Central memory CD4-positive, alpha-beta T cell (primary cell): ENCODE results near the gene ZNF276.

Experiments
- DNase-seq: peaks from one replicate; pipeline ENCODE4 v3.0.0; 2022

The ZNF276 gene

GRCh38 chr16:89716916-89717687 is 4.2 kb upstream of the ZNF276 start:
- DNase-seq: no peak

GRCh38 chr16:89717688-89718505 is 3.4 kb upstream of the ZNF276 start:
- DNase-seq: no peak

GRCh38 chr16:89720551-89720812 is 855 bp upstream of the ZNF276 start:
- no peak for DNase-seq

GRCh38 chr16:89721546-89722391 is 432 bp downstream of the ZNF276 start:
- DNase-seq: peak; percentile 93

GRCh38 chr16:89722392-89723278 is 1.3 kb downstream of the ZNF276 start:
- peak; percentile 80 for DNase-seq

GRCh38 chr16:89723279-89724250 is 2.2 kb downstream of the ZNF276 start:
- DNase-seq: peak; percentile 92

- no peak for DNase-seq
Observed at GRCh38 chr16:89727406-89728120, 6.2 kb downstream of the ZNF276 start.

- DNase-seq: no peak
Observed at GRCh38 chr16:89729293-89729692, 8.0 kb downstream of the ZNF276 start.

GRCh38 chr16:89729863-89730593 is 8.7 kb downstream of the ZNF276 start:
- no peak for DNase-seq

- no peak for DNase-seq
Observed at GRCh38 chr16:89730610-89731234, 9.4 kb downstream of the ZNF276 start.

GRCh38 chr16:89732142-89732917 is 11.0 kb downstream of the ZNF276 start:
- no peak for DNase-seq

- no peak for DNase-seq
Observed at GRCh38 chr16:89732918-89733242, 11.5 kb downstream of the ZNF276 start.

GRCh38 chr16:89733322-89733721 is 12.0 kb downstream of the ZNF276 start:
- no peak for DNase-seq

- no peak for DNase-seq
Observed at GRCh38 chr16:89733792-89734191, 12.5 kb downstream of the ZNF276 start.

- DNase-seq: no peak
Observed at GRCh38 chr16:89736554-89736953, 15.2 kb downstream of the ZNF276 start.

- peak; percentile 82 for DNase-seq
Observed at GRCh38 chr16:89737341-89738071, 16.2 kb downstream of the ZNF276 start.

- DNase-seq: no peak
Observed at GRCh38 chr16:89738072-89738377, 16.7 kb downstream of the ZNF276 start.
